HL-60 (cell line): ENCODE results near the gene NEU4.
A peak's percentile ranks its signal among the peaks of the same experiment; 100 is the strongest.

Experiments
- DNase-seq, 2 experiments: peaks; one replicate each; pipeline ENCODE4 v3.0.0-alpha.2; 2010 to 2020; ENCODE audit warnings: low read depth in 1 of 2, low spot score in 1 of 2
- H3K27ac ChIP-seq: fragments of 250-450 bp; sonication (Bioruptor Pico); replicated peaks from 2 replicates; pipeline ENCODE4 v1.5.1; 2020; ENCODE audit warnings: mild to moderate bottlenecking, moderate library complexity
- H3K27me3 ChIP-seq: fragments of 250-450 bp; sonication (Bioruptor Pico); 2 replicates; pipeline ENCODE4 v1.5.1; 2021; ENCODE audit warnings: mild to moderate bottlenecking, moderate library complexity; ENCODE audit not compliant: insufficient read depth, poor library complexity, severe bottlenecking
- H3K4me3 ChIP-seq: replicated peaks from 2 replicates; pipeline ENCODE4 v1.5.1; 2011; ENCODE audit warnings: mild to moderate bottlenecking, control low read depth, low read length; ENCODE audit not compliant: insufficient read depth
- GABPA ChIP-seq: IDR thresholded peaks from 2 replicates; pipeline ENCODE4 v1.6.1; 2012; ENCODE audit warnings: low read depth
- POLR2AphosphoS5 ChIP-seq: IDR thresholded peaks from 2 replicates; pipeline ENCODE4 v1.6.1; 2012; ENCODE audit warnings: low read depth
- SPI1 ChIP-seq: IDR thresholded peaks from 2 replicates; pipeline ENCODE4 v1.6.1; 2012; ENCODE audit warnings: low read depth, mild to moderate bottlenecking, borderline replicate concordance
- TF ChIP-seq, protein P1 (sequence below): IDR thresholded peaks from one replicate; pipeline ENCODE4 v1.5.1; 2011; ENCODE audit warnings: low read length, control low read depth, inconsistent platforms; ENCODE audit not compliant: insufficient read depth
- TF ChIP-seq, protein P2 (sequence below): IDR thresholded peaks from 2 replicates; pipeline ENCODE4 v1.6.1; 2012; ENCODE audit warnings: low read depth; ENCODE audit not compliant: insufficient replicate concordance

NEU4 gene

DNA sequence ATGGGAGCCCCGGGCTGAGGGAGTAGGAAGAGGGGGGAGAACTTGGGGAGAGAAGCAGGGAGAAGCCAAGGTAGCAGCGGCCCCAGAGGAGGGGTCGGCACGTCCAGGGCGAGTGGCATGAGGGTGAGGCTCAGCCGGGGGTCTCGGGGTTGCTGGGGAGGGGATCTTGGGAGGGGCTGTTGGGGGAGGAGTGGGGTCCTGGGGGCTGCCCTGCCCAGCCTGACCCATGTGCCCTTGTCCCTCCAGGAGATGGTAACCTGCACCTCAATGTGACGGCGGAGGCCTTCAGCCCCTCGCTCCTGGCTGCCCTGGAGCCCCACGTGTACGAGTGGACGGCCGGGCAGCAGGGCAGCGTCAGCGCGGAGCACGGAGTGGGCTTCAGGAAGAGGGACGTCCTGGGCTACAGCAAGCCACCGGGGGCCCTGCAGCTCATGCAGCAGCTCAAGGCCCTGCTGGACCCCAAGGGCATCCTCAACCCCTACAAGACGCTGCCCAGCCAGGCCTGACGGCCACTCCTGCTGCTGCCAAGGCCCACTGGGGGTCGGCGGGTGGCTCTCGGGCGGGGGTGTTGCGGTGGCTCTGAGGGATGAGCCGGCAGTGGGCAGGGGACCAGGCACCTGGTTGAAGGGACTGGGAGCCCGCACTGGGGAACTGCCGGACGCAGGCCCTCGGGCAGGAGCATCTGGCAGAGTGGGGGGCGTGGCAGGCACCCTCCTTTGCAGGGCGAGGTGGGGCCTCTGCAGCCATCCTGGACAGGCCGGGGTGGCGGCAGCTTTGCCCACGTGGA, 41.3 kb upstream of the NEU4 start:
- no peaks in the 10 kb centered on the region for H3K27me3 ChIP-seq
- TF ChIP-seq SPI1: no peak
- TF ChIP-seq, protein P1, sequence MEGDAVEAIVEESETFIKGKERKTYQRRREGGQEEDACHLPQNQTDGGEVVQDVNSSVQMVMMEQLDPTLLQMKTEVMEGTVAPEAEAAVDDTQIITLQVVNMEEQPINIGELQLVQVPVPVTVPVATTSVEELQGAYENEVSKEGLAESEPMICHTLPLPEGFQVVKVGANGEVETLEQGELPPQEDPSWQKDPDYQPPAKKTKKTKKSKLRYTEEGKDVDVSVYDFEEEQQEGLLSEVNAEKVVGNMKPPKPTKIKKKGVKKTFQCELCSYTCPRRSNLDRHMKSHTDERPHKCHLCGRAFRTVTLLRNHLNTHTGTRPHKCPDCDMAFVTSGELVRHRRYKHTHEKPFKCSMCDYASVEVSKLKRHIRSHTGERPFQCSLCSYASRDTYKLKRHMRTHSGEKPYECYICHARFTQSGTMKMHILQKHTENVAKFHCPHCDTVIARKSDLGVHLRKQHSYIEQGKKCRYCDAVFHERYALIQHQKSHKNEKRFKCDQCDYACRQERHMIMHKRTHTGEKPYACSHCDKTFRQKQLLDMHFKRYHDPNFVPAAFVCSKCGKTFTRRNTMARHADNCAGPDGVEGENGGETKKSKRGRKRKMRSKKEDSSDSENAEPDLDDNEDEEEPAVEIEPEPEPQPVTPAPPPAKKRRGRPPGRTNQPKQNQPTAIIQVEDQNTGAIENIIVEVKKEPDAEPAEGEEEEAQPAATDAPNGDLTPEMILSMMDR: no peak
- TF ChIP-seq, protein P2, sequence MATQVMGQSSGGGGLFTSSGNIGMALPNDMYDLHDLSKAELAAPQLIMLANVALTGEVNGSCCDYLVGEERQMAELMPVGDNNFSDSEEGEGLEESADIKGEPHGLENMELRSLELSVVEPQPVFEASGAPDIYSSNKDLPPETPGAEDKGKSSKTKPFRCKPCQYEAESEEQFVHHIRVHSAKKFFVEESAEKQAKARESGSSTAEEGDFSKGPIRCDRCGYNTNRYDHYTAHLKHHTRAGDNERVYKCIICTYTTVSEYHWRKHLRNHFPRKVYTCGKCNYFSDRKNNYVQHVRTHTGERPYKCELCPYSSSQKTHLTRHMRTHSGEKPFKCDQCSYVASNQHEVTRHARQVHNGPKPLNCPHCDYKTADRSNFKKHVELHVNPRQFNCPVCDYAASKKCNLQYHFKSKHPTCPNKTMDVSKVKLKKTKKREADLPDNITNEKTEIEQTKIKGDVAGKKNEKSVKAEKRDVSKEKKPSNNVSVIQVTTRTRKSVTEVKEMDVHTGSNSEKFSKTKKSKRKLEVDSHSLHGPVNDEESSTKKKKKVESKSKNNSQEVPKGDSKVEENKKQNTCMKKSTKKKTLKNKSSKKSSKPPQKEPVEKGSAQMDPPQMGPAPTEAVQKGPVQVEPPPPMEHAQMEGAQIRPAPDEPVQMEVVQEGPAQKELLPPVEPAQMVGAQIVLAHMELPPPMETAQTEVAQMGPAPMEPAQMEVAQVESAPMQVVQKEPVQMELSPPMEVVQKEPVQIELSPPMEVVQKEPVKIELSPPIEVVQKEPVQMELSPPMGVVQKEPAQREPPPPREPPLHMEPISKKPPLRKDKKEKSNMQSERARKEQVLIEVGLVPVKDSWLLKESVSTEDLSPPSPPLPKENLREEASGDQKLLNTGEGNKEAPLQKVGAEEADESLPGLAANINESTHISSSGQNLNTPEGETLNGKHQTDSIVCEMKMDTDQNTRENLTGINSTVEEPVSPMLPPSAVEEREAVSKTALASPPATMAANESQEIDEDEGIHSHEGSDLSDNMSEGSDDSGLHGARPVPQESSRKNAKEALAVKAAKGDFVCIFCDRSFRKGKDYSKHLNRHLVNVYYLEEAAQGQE: no peak
- TF ChIP-seq GABPA: no peak
- no peak for TF ChIP-seq POLR2AphosphoS5
- no peak overlapping the region for H3K27ac ChIP-seq
- no peak for DNase-seq
- H3K4me3 ChIP-seq: no peak overlapping the region

DNA sequence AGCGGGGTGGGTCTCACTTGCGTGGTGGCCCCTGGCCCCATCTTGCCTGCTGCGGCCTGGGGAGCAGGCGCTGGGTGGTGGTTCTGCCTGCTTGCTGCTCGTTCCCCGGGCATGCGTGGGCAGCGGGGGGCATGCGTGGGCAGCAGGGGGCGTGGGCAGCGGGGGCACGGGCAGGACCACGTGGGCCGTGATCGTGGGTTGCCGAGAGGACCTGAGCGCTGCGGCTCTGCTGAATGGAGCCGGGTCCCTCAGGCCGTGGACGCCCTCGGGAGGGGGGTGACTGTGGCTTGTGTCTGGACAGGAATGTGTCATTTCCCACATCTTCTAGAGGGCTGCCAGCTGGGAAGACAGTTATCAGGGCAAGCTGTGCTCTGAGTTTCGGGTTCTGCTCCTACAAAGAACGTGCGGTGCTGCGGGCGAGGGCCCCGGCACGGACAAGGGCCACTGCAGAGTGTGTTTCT, 40.7 kb upstream of the NEU4 start:
- no peak overlapping the region for H3K27ac ChIP-seq
- no peak for TF ChIP-seq GABPA
- no peak for TF ChIP-seq POLR2AphosphoS5
- TF ChIP-seq SPI1: no peak
- TF ChIP-seq, protein P1: no peak

DNA sequence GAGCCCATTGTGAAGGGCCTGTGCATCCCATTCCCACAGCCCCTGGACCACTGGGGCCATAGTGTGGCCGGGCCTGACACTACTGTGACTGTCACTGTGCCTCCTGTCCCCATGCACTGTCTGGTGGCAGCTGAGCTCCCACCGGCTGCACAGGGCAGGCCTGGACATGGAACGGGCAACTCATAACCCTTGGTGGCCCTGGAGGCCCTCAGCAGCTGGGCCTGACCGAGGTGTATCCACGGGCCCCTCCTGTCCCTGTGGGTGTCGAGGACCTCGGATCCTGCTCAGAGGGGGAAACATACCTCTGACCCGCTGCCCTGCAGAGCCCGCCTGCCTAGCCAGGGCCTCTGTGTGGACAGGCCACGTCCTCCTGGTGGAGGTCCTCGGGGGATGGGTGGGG, 40.1 kb upstream of the NEU4 start:
- no peak overlapping the region for H3K27ac ChIP-seq
- DNase-seq: no peak
- no peak overlapping the region for H3K4me3 ChIP-seq
- no peaks in the 10 kb centered on the region for H3K27me3 ChIP-seq
- TF ChIP-seq GABPA (no peak), POLR2AphosphoS5 (no peak)

More for the DNA sequence above, 40.7 kb upstream of the NEU4 start:
- no peak for DNase-seq
- Histone ChIP-seq H3K4me3 (no peak overlapping the region), H3K27me3 (no peaks in the 10 kb centered on the region)

DNA sequence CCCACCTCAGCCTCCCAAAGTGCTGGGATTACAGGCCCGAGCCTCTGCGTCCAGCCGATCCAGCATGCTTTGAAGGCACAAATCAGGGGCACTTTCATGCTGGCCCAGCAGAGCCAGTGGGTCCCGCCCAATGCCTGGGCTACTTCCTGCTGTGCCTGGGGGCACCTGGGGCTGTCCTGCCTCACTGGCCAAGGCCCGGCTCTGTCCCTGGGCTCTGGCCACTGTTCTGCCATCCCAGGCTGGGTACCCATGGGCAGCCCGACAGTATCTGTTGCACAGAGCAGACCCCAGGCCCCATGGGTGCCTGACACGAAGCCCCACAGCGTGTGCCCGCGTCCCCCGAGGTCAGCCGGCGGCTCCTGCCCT, 39.2 kb upstream of the NEU4 start:
- no peak overlapping the region for H3K4me3 ChIP-seq
- TF ChIP-seq, protein P2: no peak
- TF ChIP-seq SPI1 (no peak), POLR2AphosphoS5 (0 out of 2 replicates have a peak, but pooled peaks have one; percentile 6), GABPA (no peak)
- TF ChIP-seq, protein P1: no peak
- H3K27ac ChIP-seq: no peak overlapping the region
- no peak for DNase-seq
- no peaks in the 10 kb centered on the region for H3K27me3 ChIP-seq
